Astrocyte of the hippocampus (primary cell): Measurements from ENCODE around the gene ARHGEF33.
A peak's percentile ranks its signal among the peaks of the same experiment; 100 is the strongest.
"Not testable (repeated sequence)": the region's sequence is repeated elsewhere in the genome, so short reads cannot be mapped to it uniquely, and the experiment has no call there.

Experiments
- DNase-seq: peaks from one replicate; pipeline ENCODE4 v3.0.0; 2011; ENCODE audit warnings: low read depth, low spot score

Gene ARHGEF33

DNA sequence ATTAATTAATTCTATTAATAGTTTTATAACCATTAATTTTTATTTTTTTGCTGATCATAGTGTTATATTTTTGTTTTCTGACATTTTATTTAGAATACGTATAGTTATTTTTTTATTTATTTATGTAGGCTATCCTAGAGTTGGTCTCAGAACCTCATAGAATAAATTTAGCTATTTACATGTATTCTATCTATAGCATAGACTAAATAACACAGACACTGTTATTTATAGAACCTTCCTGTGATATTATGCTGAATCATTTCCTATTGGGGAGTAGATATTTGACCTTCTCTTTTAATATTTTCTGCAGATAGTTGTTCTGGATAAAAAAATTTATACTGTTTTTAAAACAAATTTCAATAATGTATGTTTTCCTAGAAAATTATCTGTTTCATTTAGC lies 20.2 kb downstream of the ARHGEF33 start:
- DNase-seq, result no peak

GRCh38 chr2:38911191-38911590 lies 21.5 kb downstream of the ARHGEF33 start:
- no peak for DNase-seq

DNA sequence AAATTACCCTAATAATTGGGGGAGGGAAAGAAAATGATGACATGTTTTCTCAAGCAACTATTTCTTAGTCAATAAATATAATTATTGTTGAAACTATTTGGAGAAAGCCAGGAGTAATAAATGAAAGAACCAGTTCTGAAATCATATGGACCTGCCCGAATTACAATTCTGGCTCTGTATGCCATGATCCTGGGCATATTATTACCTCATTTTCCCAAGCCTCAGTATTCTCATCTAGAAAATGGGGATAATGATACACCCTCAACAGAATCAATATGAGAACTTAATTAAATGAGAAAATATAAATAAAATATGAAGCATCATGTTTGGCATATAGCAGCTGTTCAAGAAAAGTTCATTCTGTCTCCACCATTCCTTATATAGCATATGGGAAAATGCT lies 22.9 kb downstream of the ARHGEF33 start:
- no peak for DNase-seq

DNA sequence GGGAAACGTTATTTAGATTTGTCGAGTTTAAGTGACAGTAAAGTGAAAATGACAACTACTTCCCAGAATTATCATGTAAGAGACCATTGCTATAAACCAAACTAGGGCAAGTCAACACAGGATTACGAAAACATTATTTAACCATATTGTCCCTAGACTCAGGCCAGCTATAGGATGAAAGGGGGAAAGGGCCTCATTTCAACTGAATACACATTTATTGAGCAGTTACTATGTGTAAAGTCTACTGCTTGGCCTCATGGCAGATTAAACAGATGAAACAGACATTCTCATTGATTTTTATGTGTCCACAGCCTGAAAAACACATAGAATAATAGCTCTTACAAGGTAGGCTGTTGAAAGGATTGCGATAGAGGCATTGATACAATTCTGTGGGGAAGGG lies 32.7 kb downstream of the ARHGEF33 start:
- no peak for DNase-seq

DNA sequence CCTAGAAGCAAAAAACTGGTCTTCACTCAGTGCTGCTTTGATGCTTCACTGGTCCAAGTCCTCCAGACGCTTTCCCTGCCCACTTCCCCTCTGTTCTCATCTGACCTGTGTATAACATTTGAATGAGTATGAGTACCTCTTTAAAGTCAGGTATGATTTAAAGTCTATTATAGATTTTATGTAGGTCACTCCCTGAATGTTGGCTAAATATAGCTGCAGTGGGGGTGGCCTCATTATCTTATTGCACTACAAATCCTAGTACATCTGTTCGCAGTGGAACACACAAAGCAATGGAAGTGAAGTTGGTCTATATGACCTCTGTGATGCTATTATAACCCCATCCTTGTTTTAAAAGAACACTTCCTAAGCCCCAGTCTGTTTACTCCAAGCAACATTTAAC lies 33.2 kb downstream of the ARHGEF33 start:
- no peak for DNase-seq

DNA sequence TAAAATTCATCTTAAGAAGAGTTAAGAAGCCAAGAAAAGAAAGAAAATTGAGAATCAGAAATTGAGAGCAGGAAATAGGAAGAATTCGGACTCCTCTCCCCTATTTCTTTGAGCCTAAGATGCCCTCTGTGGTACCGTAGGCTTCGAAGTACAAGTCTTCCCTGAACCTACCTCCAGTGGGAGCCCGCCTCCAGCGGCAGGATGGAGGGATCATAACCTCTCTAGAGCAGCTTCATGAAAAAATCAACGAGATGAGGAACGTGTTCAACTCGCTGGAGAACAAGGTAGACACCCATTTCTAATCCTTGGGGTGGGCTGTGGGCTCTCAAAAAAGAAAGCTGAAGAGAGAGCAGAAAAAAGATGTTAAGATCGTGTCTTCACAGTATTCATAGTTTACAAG lies 36.3 kb downstream of the ARHGEF33 start:
- DNase-seq, result no peak

GRCh38 chr2:38930600-38930999 lies 40.9 kb downstream of the ARHGEF33 start:
- no peak for DNase-seq

DNA sequence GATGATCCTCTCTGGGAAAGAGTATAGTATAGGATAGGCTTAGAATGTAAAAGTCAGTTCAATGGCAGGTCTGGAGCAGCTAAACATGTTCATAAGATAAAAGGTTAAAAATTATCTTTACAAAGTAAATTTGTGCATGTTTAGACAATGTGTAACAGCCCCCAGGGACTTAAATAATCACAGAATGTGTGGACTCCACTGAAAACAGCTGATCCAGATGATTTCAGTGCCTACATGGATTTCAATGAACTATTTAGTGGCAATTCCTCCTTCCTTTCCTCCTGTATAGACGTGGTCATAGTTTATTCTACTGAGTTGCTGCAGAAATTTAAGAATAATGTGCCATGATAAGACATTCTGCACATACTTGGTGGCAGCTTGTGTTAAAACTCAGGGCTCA lies 42.9 kb downstream of the ARHGEF33 start:
- no peak for DNase-seq

GRCh38 chr2:38933653-38934052 lies 44.0 kb downstream of the ARHGEF33 start:
- DNase-seq, result no peak

DNA sequence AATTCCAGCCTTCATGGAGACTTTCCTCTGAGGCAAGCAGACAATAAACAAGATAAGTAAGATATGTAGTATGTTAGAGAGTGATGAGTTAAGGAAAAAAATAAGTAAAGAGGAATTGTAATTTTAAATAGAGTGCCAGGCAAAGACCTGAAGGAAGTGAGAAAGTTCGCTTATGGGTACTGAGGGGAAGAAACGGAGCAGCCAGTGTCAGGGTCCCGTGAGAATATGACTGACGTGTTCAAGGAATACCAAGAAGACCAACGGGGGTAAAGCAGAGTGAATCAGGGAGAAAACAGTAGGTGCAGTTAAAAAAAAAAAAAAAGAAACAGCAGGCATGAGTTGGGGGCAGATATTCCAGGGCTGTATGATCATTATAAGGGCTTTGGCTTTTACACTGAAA lies 45.1 kb downstream of the ARHGEF33 start:
- no peak for DNase-seq

- peak; percentile 23 for DNase-seq
Measured at GRCh38 chr2:38935568-38936172, 46.0 kb downstream of the ARHGEF33 start.

DNA sequence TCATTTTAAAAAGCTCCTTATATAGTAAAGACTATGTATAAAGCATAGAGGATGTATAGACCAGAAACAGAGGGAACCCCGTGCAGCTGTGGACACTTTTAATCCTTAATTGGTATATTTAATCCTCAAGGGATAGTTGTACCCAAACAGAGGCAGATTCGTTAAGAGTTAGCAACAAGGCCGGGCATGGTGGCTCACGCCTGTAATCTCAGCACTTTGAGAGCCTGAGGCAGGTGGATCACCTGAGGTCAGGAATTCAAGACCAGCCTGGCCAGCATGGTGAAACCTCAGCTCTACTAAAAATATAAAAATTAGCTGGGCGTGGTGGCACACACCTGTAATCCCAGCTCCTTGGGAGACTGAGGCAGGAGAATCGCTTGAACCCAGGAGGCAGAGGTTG lies 46.8 kb downstream of the ARHGEF33 start:
- DNase-seq, result not testable (repeated sequence)

DNA sequence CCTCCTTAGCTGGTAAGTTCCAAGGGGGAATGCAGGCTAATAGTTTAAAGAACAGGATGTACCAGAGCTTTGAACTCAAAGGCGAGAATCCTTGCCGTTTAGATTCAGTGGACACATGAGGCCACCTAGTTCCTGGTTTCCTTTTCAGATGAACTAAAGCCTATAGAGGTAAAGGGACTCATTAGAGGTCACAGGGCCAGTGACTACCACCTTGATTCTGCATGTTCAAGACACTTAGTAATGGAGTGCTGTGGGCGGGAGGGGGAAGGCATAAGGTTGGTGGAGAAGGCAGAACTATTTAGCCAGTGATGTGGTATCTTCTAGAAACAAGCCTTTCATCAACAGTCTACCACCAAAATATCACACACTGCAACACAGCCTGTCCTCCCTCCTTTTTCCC lies 47.9 kb downstream of the ARHGEF33 start:
- DNase-seq, result no peak

- DNase-seq, result no peak
Measured at GRCh38 chr2:38940746-38941145, 51.1 kb downstream of the ARHGEF33 start.

GRCh38 chr2:38943784-38944183 lies 54.1 kb downstream of the ARHGEF33 start:
- DNase-seq, result no peak

- no peak for DNase-seq
Measured at GRCh38 chr2:38945372-38945771, 55.7 kb downstream of the ARHGEF33 start.

DNA sequence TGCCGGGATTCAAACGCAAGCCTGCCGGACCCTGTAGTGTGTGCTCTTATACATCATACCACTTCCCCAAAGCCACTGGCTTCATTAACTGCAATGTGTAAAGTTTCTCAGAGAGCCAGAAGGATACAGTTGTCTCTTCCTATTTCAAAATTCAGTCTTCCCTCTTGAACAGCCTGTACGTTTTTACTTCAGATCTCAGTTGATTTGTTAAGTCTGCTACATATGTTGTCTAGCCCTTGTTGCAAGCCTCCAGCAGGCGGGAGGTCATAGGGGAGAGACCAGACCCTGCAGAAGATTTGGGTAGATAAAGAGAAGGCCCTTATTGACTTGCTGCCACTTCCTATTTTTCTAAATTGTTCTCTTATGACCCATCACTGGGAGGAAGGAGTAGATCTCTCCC lies 56.2 kb downstream of the ARHGEF33 start:
- no peak for DNase-seq

DNA sequence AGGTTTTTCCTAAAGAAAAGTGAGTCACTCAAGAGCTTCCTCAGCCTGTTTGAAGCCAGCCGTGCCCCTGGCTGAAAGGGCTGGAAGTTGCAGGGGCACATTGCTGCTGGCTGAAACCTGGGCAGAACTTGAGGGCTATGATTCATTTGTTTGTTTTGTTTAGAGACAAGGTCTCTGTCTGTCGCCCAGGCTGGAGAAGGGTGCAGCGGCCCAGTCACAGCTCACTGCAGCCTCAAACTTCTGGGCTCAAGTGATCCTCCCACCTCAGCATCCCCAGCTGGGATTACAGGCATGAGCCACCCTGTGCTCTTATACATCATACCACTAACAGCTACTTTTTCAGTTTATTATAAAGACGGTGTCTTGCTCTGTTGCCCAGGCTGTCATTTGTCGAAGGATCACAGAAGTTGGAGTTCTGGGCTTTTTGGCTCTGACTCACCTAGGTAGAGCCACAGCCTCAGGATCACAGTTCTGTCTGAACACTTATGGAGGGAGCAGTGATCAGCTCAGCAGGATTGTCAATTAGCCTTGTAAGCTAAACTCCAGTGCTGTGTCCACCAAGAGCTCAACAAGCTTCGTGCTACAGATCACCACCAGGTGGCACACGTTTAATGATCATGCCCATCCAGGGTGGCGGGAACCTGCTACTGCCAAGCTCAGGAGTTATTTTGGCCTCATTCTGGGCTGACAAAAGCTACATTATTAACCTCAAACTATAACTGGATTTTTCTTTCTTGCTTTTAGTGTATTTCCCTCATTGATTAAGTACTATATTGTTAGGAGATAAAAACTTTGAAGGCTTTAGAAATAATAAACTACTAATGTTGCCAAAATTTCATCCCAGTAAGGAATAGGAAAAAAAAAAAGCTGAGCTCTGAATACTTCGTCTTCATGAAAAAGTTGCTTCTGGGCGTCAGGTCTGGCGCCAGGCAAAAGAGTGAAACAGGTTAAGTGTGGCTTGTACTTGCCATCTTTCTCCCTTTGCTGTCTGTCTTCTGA lies 57.9 kb downstream of the ARHGEF33 start:
- DNase-seq, result peak; percentile 85

DNA sequence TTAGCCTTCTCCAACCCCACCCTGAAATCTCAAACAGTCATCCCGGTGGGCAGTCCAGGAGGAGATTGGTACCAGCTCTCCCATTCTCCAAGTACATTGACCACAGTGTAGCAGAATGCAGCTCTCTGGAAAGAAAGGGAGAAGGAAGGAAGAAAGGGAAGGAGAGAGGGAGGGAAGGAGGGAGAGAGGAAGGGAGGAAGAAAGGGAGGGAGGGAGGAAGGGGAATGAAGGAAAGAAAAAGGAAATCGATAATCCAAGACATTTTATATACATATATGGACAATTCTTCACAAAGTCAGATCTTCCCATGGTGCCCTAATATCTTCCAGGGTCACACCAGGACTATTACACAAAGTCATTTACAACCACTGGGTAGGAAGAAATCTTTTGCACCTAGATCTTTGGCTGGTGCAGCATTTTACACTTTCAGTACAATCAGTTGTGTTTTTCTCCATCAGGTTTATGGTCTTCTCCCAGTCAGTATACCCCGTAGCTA lies 58.8 kb downstream of the ARHGEF33 start:
- DNase-seq, result no peak

GRCh38 chr2:38948995-38949394 lies 59.3 kb downstream of the ARHGEF33 start:
- no peak for DNase-seq

- DNase-seq, result no peak
Measured at GRCh38 chr2:38951766-38952165, 62.1 kb downstream of the ARHGEF33 start.

DNA sequence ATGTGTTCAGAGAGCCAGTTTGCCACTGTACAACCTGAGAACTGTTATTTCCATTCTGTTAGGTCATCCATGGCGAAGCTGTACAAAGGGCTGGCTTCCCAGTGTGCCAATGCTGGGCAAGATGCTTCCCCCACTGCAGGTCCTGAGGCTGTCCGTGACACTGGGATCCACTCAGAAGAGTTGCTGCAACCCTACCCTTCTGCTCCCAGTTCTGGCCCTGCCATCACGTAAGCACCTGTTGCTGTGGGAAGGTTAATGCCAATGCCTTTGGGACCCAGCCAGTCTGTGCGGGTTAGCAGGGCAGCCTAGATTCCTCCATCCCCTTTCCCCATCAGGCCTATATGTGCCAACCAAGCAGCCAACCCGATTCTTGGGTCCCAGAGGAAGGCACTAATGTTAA lies 68.3 kb downstream of the ARHGEF33 start:
- DNase-seq, result no peak

DNA sequence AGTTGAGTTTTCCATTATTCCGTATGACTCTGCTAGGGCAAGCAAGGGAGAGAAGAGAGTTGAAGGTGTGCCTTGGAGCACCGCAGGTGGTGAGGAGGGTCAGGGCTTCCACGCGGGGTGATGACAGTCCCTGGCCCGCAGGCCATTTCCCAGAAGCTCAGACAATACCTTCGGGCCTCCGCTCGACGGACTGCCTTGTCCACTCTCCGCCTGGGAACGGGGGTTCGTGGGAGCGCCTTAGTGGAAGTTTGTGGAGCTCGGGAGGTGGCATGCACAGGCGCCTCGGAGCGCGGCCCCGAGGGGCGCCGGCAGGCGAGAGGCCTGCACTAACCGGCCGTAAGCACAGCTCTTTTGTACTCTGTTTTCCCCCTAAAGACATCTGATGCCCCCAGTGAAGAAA lies 69.8 kb downstream of the ARHGEF33 start:
- DNase-seq, result no peak
